GM23248 (cell line): ENCODE measurements around the gene MDP1.

Source experiments
- EZH2 ChIP-seq: fragments of 200-600 bp; sonication (generic); IDR thresholded peaks from 2 replicates; pipeline ENCODE4 v1.6.1; 2018; ENCODE audit warnings: antibody characterized with exemption, mild to moderate bottlenecking; ENCODE audit not compliant: insufficient read depth, poor library complexity, severe bottlenecking
- EZH2phosphoT487 ChIP-seq: fragments of 200-600 bp; sonication (generic); IDR thresholded peaks from 2 replicates; pipeline ENCODE4 v1.6.1; 2018; ENCODE audit warnings: antibody characterized with exemption, moderate library complexity, mild to moderate bottlenecking, low read depth; ENCODE audit not compliant: insufficient read depth

GRCh38 chr14:24189059-24189375 is 26.8 kb downstream of the MDP1 start:
- TF ChIP-seq EZH2phosphoT487 (no peak), EZH2 (no peak)
